GM08714 (cell line): ENCODE measurements around the gene LHFPL2.

Experiments
- H3K4me3 ChIP-seq: fragments of 200-500 bp; sonication (Bioruptor generic); 2 replicates; pipeline ENCODE4 v1.5.1; 2014; ENCODE audit warnings: mild to moderate bottlenecking, low read length, inconsistent platforms
- ZNF274 ChIP-seq: IDR thresholded peaks from 2 replicates; pipeline ENCODE4 v1.6.1; 2012; ENCODE audit warnings: mild to moderate bottlenecking, low read depth, low read length

Gene LHFPL2

DNA sequence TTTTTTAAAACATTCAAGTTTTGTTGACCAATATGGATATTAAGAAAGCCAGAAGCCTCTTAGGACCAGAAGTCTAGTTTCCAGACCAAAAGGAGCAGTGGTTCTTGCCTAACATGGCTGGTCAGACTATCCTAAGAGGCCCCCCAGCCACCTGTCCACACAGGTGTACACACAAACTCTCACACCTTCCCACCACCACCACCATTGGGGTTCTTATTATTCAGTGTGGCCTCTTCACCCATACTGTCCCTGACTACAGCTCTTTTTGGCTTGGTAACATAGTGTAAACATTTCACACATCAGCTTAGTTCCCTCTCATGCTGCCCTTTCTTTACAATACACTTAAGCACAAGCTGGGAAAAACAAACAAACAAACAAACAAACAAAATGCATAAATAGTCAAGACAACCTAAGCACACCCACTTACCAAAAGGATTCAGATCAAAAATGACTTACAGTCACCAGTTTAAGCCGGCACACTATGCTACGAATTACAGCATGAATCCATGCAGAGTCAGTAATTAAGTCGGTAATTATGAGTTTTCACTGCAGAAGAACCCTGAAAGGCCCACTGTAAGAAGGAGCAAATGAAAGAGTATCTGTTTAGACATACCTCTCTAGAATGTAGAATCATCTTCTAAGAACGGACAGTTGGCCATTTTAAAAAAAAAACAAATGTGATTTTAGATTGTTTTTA, 9.5 kb downstream of the LHFPL2 start:
- H3K4me3 ChIP-seq = no peak overlapping the region
- no peak for TF ChIP-seq ZNF274

- TF ChIP-seq ZNF274 = no peak
- H3K4me3 ChIP-seq = no peak overlapping the region
These were observed 10.1 kb downstream of the LHFPL2 start for GRCh38 chr5:78638423-78638822.

- no peak overlapping the region for H3K4me3 ChIP-seq
- no peak for TF ChIP-seq ZNF274
These were observed 11.1 kb downstream of the LHFPL2 start for GRCh38 chr5:78637468-78637867.

DNA sequence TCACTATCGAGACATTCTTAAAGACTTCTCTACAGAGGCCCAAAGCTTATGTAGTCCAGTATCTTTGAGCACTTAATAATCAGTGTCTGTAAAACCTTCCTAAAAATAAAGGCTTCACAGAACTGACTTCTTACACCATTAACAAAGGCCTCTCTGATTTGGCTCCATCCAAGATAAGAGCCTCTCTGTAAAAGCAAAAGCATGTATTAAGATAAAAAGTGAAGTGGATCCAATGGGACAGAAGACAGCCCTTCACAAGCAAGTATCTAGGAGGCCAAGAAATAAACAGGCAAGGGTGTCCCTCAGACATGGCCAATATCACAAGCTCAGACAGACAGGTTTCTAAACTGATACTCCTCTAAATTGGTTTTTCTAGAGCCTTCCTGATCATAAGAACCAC, 11.9 kb downstream of the LHFPL2 start:
- no peak overlapping the region for H3K4me3 ChIP-seq
- TF ChIP-seq ZNF274 = no peak

DNA sequence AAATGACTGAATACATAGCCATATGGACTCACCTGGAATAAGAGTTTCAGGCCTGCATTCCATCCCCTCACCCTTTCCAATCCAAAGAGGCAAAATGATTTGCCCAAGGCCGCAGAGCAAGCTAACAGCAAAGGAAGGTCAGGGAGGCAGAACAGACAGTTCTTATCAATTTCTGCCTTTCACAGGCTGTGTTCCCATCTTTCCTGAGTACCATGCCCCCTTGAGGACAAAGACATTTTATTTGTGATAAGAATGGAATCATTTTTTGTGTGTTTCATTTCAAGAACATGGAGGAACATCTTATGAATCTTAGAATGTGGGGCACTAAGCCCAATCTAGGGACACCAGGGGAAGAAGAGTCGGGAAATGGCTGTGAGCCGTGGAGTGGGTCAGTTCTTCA, 13.9 kb downstream of the LHFPL2 start:
- H3K4me3 ChIP-seq = no peak overlapping the region
- no peak for TF ChIP-seq ZNF274

DNA sequence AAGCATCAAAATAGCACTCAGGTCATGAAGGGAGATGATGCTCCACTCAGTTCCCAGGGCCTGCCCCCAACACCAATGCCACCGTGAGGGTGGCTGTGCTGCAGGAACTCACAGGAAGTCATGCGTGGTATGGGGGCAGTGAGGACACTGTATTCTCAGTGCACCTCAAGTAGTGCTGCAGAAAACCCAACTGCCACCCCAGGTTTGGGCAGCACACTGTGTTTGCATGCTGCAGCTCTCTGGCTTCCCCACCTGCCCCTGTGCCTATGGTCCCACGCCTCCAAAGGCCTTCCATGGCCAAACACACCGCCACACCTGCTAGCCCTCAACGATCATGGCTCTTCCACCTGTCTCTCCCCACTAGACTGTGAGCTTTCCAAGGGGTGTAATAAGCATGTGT, 14.3 kb downstream of the LHFPL2 start:
- no peak overlapping the region for H3K4me3 ChIP-seq
- TF ChIP-seq ZNF274 = no peak

DNA sequence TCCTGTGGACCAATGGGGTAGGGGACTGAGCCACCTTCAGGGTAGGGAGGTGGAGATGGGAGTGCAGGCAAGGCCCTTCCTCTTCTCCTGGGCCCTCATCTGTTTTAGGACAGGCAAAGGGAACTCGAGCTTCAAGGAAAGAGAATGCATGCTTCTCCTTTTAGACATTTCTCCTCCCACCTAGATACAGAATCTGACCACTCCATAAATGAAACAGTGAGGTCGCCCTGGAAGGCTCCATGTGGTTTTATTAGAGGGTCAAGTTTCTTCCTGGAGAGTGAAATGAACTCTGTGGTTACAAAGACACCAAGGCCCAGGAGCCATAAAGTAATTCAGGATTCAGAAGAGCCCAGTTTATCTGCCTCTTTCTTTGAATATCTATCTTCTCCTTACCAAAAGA, 14.9 kb downstream of the LHFPL2 start:
- H3K4me3 ChIP-seq = no peak overlapping the region
- TF ChIP-seq ZNF274 = no peak

GRCh38 chr5:78632467-78632866, 16.1 kb downstream of the LHFPL2 start:
- no peak for TF ChIP-seq ZNF274
- H3K4me3 ChIP-seq = no peak overlapping the region

DNA sequence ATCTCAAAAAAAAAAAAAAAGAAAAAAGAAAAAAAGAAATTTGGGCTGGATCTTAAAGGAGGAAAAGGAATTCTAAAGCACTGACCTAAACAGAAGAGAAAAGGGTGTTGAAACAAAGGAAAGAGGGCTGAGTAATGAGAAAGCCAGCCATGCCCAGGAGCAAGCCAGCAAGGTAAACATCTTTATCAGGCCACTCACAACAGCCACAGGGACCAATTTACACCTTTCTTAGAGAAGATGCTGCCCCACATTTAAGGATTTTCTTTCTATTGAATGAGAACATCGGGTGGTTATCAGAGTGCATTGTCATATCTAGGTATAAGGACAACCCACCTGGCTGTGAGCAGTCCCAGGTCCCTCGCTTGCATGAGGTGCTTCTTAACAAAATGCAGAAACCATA, 16.6 kb downstream of the LHFPL2 start:
- no peak overlapping the region for H3K4me3 ChIP-seq
- no peak for TF ChIP-seq ZNF274

- TF ChIP-seq ZNF274 = no peak
- no peak overlapping the region for H3K4me3 ChIP-seq
These were observed 18.5 kb downstream of the LHFPL2 start for GRCh38 chr5:78630047-78630446.

- no peak for TF ChIP-seq ZNF274
- no peak overlapping the region for H3K4me3 ChIP-seq
These were observed 18.9 kb downstream of the LHFPL2 start for GRCh38 chr5:78629624-78630023.

GRCh38 chr5:78628270-78628992, 20.1 kb downstream of the LHFPL2 start:
- H3K4me3 ChIP-seq = no peak overlapping the region
- no peak for TF ChIP-seq ZNF274

GRCh38 chr5:78627766-78628165, 20.8 kb downstream of the LHFPL2 start:
- no peak for TF ChIP-seq ZNF274

GRCh38 chr5:78627175-78627574, 21.4 kb downstream of the LHFPL2 start:
- no peak for TF ChIP-seq ZNF274
- no peak overlapping the region for H3K4me3 ChIP-seq

More at GRCh38 chr5:78627766-78628165, 20.8 kb downstream of the LHFPL2 start:
- H3K4me3 ChIP-seq = no peak overlapping the region

DNA sequence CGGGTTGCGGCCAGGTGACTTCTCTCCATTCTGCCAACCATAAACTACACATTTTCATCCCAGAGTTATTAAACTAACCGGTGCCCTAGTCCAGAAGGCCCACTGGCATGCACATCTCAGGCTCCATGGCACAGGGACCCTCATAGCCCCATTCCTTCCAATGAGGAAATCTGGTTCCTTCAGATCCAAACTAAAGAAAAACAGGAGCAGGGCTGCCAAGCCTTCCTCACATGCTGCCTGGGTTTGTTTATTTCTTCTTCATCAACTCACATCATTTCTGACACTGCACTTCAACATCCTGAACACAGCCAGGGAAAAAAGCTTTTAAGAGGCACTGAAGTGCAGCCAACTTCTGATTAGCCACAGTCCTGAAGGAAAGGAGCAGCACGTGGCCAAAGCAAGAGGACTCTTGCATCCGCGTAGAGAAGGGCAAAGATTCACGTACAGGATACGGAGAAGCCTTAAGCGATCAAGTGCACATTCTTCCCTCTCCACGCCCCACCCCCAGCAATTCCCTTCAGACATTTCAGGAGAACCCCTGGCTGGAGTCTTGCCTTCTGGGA, 22.5 kb downstream of the LHFPL2 start:
- no peak for TF ChIP-seq ZNF274
- no peak overlapping the region for H3K4me3 ChIP-seq

GRCh38 chr5:78624992-78625391, 23.6 kb downstream of the LHFPL2 start:
- H3K4me3 ChIP-seq = no peak overlapping the region
- no peak for TF ChIP-seq ZNF274
